GM21528 (cell line): Measurements from ENCODE around the gene SPAG17.
"Not testable (repeated sequence)": the region's sequence is repeated elsewhere in the genome, so short reads cannot be mapped to it uniquely, and the experiment has no call there.

ENCODE experiments used
- ATAC-seq: cut with Tn5 transposase; IDR thresholded peaks from one replicate; pipeline ENCODE4 v1.9.1; 2021; ENCODE audit warnings: mild to moderate bottlenecking, moderate library complexity; ENCODE audit not compliant: unreplicated experiment, low FRiP score

SPAG17 gene

GRCh38 chr1:117922717-117923116 is 262.3 kb downstream of the SPAG17 start:
- ATAC-seq = not testable (repeated sequence)

GRCh38 chr1:117921991-117922390 is 263.0 kb downstream of the SPAG17 start:
- no peak for ATAC-seq

GRCh38 chr1:117919376-117919775 is 265.7 kb downstream of the SPAG17 start:
- no peak for ATAC-seq

- no peak for ATAC-seq
Observed at GRCh38 chr1:117911051-117911450, 274.0 kb downstream of the SPAG17 start.

GRCh38 chr1:117905019-117905418 is 280.0 kb downstream of the SPAG17 start:
- ATAC-seq = no peak

GRCh38 chr1:117904485-117904884 is 280.5 kb downstream of the SPAG17 start:
- ATAC-seq = no peak
